Calu3 (cell line): ENCODE data around the gene DFFB. TPM values are rescaled to one million over a fixed set of nuclear protein-coding genes. Genes with fewer than 3 reads are reported as not detected.

Source experiments
- BruUV-seq: library from RNA; stranded (reverse); fragments of 400-500 nt; replicated peaks from 2 replicates; lab custom pipeline; 2021; lab: Mats Ljungman, UMichigan
- CTCF ChIA-PET: fragments of 300-600 bp; sonication (Branson Sonifier 250); formaldehyde crosslinking; loops from one replicate; lab custom pipeline; 2022; ENCODE audit warnings: antibody characterized with exemption; lab: Charles Lee
- DNase-seq: peaks from one replicate; pipeline ENCODE4 v3.0.0; 2022
- H3K27ac Mint-ChIP-seq: one replicate; pipeline ENCODE4 v1.8.0; 2022; ENCODE audit warnings: mixed read lengths; ENCODE audit not compliant: unreplicated experiment
- H3K27me3 Mint-ChIP-seq: one replicate; pipeline ENCODE4 v1.8.0; 2022; ENCODE audit warnings: mixed read lengths; ENCODE audit not compliant: unreplicated experiment
- H3K36me3 Mint-ChIP-seq: one replicate; pipeline ENCODE4 v1.8.0; 2022; ENCODE audit warnings: mild to moderate bottlenecking, moderate library complexity, mixed read lengths; ENCODE audit not compliant: insufficient read depth, unreplicated experiment
- H3K4me1 Mint-ChIP-seq: one replicate; pipeline ENCODE4 v1.8.0; 2022; ENCODE audit warnings: mild to moderate bottlenecking, low read depth, mixed read lengths; ENCODE audit not compliant: unreplicated experiment
- H3K4me3 Mint-ChIP-seq: one replicate; pipeline ENCODE4 v1.8.0; 2022; ENCODE audit warnings: mild to moderate bottlenecking, low read depth, moderate library complexity, mixed read lengths; ENCODE audit not compliant: unreplicated experiment
- H3K9me3 Mint-ChIP-seq: one replicate; pipeline ENCODE4 v1.8.0; 2022; ENCODE audit warnings: low read depth, mixed read lengths; ENCODE audit not compliant: unreplicated experiment
- intact Hi-C: fragments of 100-400 bp; cut with micrococcal nuclease; formaldehyde crosslinking; loops from one replicate; pipeline ENCODE4 v1.10.0; 2022; ENCODE audit not compliant: unreplicated experiment
- total RNA-seq: library from RNA; stranded (reverse); gene quantifications from 2 replicates; pipeline ENCODE4 v1.2.3, GENCODE V29; 2022
- TF ChIP-seq, protein P1 (sequence below): fragments of 200-600 bp; IDR thresholded peaks from one replicate; pipeline ENCODE4 v1.8.0; 2022; ENCODE audit warnings: antibody characterized with exemption; ENCODE audit not compliant: unreplicated experiment

The DFFB gene
- total RNA-seq, 1 experiment from 2014 or later, result 6.6 TPM

DNA sequence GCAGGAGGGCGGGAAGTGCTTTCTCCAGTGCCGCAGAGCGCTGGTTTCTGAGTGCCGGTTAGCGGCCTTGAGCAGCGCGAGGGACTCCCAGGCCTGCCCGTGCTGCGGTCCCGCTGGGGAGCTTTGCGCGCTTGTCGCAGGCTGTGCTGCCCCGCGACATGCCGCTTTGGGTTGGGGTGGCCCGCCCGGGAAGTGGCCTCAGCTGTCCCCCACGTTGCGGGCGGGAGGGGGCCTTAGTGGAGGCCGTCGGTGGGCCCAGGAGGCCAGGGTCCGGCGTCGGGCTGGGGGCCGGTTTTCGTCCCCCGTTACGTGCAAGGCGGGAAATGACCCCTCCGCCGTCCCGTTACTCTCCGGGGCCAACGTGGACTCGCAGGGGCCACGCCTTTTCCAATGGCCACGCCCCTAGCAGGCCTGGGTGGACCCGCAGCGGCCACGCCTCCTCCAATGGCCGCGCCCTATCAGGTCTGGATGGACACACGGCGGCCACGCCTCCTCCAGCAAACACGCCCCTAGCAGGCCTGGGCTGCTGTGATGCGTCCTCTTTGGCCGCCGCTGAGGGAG is 43.8 kb downstream of the DFFB start:
- intact Hi-C loops, result loop anchor here (2.0 kb wide), 1 partner anchor 44 kb away; the partner anchor contains the start of genes CEP104 and DFFB
- H3K27ac Mint-ChIP-seq, result peak overlapping the region; percentile 88
- H3K27me3 Mint-ChIP-seq, result no peaks in the 10 kb centered on the region
- TF ChIP-seq, protein P1, sequence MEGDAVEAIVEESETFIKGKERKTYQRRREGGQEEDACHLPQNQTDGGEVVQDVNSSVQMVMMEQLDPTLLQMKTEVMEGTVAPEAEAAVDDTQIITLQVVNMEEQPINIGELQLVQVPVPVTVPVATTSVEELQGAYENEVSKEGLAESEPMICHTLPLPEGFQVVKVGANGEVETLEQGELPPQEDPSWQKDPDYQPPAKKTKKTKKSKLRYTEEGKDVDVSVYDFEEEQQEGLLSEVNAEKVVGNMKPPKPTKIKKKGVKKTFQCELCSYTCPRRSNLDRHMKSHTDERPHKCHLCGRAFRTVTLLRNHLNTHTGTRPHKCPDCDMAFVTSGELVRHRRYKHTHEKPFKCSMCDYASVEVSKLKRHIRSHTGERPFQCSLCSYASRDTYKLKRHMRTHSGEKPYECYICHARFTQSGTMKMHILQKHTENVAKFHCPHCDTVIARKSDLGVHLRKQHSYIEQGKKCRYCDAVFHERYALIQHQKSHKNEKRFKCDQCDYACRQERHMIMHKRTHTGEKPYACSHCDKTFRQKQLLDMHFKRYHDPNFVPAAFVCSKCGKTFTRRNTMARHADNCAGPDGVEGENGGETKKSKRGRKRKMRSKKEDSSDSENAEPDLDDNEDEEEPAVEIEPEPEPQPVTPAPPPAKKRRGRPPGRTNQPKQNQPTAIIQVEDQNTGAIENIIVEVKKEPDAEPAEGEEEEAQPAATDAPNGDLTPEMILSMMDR, result no peak
- peaks cover 33% of the 10 kb centered on the region for H3K36me3 Mint-ChIP-seq
- CTCF ChIA-PET, result interaction anchor here (0.7 kb wide), 1 partner anchor 78 kb away, joined by 6 read pairs; no protein-coding TSS in a partner anchor
- DNase-seq, result peak; percentile 96
- no peaks in the 10 kb centered on the region for H3K9me3 Mint-ChIP-seq
- no peaks in the 10 kb centered on the region for H3K4me1 Mint-ChIP-seq
- no TSS peak for BruUV-seq
- H3K4me3 Mint-ChIP-seq, result peak overlapping the region; percentile 80

- no peak for DNase-seq
- Mint-ChIP-seq H3K27ac (no peak overlapping the region), H3K4me1 (no peaks in the 10 kb centered on the region), H3K9me3 (no peaks in the 10 kb centered on the region), H3K27me3 (no peaks in the 10 kb centered on the region), H3K36me3 (peaks cover 33% of the 10 kb centered on the region), H3K4me3 (no peak overlapping the region)
- TF ChIP-seq, protein P1, result no peak
- BruUV-seq, result no TSS peak
- CTCF ChIA-PET, result no interaction called here
- intact Hi-C loops, result no loop called here
Measured at GRCh38 chr1:3902111-3902511, 44.8 kb downstream of the DFFB start.

- no peak for DNase-seq
- TF ChIP-seq, protein P1, result no peak
- no peaks in the 10 kb centered on the region for H3K9me3 Mint-ChIP-seq
- H3K36me3 Mint-ChIP-seq, result peaks cover 33% of the 10 kb centered on the region
- intact Hi-C loops, result no loop called here
- no peak overlapping the region for H3K27ac Mint-ChIP-seq
- H3K27me3 Mint-ChIP-seq, result no peaks in the 10 kb centered on the region
- no TSS peak for BruUV-seq
- H3K4me3 Mint-ChIP-seq, result no peak overlapping the region
- no peaks in the 10 kb centered on the region for H3K4me1 Mint-ChIP-seq
- CTCF ChIA-PET, result no interaction called here
Measured at GRCh38 chr1:3902571-3903091, 45.4 kb downstream of the DFFB start.

GRCh38 chr1:3903141-3904005 is 46.1 kb downstream of the DFFB start:
- TF ChIP-seq, protein P1, result no peak
- Mint-ChIP-seq H3K27ac (no peak overlapping the region), H3K27me3 (no peaks in the 10 kb centered on the region), H3K4me1 (no peaks in the 10 kb centered on the region), H3K9me3 (no peaks in the 10 kb centered on the region), H3K4me3 (no peak overlapping the region), H3K36me3 (peaks cover 30% of the 10 kb centered on the region)
- CTCF ChIA-PET, result no interaction called here
- DNase-seq, result no peak
- intact Hi-C loops, result no loop called here
- BruUV-seq, result no TSS peak
